Limb (tissue), 2 donors: Measurements from ENCODE around the gene ATRN.

ENCODE experiments used
- DNase-seq, 2 donors: peaks; one replicate each; pipeline ENCODE4 v3.0.0-alpha.2; 2016; ENCODE audit errors: extremely low spot score in 2 of 2

The ATRN gene

DNA sequence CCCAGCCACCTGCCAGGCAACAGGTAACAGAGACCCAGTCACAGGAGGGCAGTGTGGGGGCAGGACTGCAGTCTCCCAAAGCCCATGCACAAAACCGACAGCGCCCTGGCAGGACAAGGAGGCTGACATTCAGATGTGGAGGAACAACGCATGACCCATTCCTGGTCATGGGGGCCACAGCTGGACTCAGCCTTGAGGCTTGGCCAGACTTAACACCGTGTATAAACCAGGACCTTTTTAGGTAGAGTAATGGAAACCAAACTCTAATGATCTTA lies 184.2 kb downstream of the ATRN start:
- DNase-seq, result no peak

DNA sequence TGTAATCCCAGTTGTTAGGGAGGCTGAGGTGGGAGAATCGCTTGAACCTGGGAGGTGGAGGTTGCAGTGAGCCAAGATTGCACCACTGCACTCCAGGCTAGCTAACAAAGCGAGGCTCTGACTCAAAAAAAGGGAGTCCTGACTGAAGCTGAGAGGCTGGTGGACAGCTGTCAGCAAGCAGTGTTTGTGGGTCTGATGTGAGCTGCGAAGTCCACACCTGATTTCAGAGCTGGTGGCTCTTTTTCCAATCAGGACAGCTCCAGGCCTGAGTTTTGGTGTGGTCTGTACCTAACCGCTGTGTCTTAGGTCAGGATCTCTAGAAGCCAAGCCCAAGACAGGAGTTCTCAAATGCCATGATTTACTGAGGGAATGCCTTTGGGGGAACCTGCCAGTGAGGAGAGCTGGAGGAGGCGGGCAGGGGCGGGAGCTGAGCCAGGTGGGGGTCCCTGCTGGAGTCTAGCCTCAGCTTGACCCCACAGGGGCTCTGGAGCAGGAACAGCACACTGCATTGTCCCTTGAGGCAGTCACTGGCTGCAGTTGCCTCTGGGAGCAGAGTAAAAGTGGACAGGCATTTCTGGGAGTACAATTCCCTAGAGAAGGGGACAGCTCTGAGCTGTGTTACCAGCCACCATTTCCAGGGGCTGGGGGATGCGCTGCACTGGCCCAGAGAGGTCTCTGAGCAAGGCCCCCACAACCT lies 187.3 kb downstream of the ATRN start:
- no peak for DNase-seq

DNA sequence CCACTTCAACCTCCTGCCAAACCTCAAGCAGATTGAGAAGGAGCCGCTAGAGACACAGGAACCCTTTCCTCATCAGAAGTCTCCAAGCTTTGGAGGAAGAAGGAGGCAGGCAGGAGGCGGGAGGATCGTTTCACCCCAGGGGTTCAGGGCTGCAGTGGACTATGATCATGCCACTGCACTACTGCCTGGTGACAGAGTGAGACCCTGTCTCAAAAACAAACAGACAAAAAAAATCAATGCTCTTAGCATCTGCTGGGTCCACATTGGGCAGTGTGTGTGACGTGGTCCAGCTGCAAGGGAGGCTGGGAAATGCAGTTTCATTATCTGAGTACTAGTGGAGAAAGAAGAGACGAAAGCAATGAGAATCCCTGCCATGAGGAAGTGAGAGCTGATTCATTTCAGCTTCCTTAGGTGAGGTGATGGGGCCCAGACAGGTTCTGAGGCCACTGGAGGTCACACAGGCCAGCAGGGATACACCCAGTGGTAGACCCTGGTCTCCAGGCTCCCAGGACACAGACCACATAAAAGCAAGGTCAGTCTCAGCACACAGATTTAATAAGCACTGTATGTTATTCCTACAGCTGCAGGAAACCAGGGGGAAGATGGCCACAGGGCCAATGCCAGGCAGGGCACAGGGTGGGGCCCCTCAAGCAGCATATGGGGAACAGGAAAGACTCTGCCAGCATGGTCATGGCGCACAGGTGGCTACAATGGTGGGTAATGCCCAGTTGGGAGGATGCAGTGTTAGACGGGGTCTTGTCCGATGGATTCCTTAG lies 188.1 kb downstream of the ATRN start:
- no peak for DNase-seq

DNA sequence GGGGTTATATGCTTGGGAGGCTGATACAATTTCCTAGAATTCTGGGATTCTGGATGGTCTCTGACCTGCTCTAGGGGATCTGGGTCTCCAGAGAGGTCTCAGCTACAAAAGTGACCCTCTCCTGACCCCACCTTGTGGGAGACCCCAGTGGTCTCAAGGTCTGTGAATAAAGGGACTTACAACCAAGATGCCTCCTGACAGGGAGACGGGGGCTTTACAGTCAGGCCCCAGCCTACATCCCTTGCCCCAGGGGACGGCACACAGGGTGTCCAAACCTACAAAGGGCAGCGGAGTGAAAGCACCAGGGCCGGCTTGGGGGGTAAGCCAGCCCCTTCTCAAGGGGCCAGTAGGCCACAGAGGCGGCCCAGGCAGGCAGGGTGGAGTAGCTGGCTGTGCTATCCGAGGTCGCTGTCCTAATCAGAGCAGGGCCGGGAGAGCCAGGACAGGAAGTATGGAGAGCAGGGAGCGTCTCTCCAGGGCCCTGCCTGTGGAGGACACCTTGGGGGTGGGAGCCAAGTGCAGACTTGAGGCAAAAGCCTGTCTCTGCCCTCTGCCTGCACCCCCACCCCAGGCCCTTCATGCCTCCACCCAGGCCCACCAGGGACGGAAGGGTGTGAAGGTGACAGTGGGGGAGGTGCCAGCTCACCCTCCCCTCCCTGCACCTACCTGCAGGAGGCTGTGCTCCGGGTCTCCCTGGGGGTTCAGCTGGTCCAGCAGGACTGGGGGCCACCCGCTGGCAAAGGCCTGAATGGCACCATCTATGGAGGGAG lies 188.9 kb downstream of the ATRN start:
- no peak for DNase-seq

DNA sequence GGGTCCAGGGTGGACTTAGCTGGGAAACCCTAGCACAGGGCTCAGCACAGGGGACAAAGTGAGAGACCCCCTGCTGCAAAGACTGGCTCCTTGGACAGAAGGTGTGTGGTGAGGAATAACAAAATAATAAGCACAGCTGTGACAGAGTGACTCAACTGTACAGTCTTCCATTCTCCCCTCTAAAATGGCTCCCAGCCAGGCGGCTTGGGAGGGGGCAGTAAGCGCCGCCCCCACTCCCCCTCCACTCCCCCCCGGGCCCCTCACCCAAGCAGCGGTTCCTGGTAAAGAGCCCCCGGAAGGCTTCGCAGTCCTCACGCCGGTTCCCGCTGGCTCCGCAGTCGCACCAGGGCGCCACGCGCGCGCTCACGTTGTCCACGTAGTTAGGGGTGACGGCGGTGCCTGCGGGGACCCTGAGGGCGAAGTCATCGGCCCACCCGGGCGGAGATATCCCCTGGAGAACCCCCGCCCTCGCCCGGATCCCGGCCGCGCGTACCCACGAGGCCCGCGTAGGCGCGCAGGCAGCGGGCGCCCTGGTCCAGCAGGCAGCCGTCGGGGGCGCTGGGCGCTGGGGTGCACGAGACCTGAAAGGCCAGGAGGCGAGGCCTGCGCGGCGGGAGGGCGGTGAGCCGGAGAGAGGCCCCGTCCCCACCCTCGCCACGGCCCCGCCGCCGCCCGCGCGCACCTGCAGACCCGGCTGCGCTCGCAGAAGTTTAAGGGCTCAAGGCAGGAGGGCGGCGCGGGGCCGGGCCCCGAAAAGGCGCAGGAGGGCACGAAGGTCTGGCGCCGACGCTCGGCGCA lies 189.6 kb downstream of the ATRN start:
- peak in 1 of 2 donors; percentile 41 for DNase-seq

DNA sequence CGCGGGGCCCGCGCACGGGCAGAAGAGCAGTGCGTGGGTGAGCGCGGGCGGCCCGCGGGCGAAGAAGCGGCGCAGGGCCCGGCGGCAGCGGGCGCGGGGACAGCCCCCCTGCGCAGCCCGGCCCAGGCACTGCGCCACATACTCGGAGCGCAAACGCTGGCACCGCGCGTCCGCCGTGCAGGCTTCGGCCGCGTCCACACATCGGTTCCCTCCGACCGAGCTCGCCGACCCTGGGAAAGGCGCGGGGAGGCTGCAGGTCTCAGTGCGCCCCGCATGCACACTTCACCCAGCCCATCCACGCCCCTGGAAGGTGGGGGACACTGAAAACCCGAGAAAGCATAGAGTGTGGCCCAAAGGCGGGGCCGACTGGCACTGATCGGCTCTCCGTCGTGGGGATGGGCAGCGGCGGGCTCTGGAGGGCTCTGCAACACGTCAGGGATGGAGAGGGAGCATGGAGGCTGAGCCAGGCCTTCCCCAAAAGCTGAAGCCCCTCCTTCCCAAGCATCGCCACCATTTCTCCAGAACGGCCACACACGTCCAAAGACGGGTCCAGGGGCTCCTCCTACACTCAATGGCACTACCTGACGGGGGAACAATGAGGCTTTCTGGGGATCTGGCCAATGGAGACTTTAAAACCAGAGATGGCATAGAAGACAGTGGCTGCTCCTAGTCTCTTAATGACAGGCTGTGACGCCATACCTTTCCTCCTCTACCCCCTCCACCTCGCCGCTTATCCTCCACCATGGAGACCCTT lies 190.4 kb downstream of the ATRN start:
- DNase-seq, result no peak

DNA sequence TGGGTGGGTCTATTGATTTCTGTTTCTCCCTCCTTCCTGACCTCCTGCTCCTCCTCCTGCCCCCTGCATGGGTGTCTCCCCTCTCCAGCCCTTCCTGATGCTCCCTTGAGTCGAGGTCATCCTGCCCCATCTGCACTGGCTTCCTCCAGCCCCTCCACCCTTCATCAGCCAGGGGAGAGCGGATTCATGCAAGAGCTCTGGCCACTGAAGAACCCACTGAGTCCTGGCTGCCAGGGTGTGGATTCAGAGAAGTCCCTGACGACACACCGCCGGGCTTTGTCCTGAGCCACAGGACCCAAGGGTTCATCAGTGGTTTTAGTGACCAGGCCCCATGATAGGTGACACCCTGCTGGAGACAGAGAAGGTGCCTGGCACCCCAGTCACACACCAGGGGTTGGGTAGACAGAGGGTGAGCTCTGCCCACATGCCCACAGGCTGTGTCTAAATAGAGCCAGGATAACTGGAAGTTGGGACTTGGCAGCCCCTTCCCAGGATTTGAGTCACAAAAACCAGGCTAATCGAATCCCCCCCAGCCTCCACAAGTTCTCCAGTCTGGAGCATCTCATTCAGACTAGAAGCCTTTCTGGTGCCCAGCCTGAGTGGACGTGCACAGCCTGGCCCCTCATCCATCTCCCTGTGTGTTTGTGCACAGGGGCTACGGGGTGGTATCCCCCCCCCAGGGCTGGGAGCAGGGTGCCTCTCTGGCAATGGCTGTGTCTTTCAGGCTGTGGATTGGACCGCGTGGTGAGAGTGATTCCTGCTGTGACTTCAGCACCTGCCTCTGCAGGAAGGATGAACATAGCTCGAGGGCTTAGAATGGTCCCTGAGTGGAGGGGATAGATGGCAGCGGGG lies 191.2 kb downstream of the ATRN start:
- no peak for DNase-seq

DNA sequence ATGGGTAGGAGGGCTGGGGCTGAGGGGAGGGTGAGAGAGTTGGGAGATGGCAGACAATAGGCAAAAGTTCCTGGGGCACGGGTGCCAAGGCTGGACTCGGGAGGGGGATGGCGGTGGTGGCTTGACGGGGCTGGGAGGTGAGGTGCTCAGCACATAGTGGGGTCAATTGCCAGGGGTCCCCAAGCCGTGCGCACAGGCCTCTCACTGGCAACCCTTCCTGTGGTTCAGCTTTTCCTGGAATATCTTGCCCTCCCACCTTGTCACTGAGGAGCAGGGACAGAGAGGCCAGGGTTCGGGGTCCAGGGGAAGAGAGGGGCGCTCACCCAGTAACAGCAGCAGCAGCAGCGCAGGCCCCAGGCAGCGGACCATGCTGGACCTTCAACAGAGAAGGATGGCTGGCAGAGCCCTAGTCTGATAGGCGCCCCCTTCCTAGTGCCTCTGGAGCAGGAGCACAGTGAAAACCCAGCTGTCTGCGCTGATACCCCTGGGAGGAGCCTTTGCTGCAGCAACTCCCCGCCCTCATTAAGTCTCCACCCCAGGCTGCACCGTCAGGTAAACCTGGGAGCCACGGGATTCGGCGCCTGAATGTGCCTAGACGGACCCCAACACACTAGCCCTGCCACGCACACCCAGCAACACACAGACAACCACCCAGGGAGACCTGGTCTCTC lies 192.3 kb downstream of the ATRN start, which contains the start of gene GFRA4:
Gene GFRA4 (minus strand): TSS at position 369 of the 671 bp plus-strand sequence. CDS start 0 bp downstream, at position 369.
- DNase-seq, result no peak

DNA sequence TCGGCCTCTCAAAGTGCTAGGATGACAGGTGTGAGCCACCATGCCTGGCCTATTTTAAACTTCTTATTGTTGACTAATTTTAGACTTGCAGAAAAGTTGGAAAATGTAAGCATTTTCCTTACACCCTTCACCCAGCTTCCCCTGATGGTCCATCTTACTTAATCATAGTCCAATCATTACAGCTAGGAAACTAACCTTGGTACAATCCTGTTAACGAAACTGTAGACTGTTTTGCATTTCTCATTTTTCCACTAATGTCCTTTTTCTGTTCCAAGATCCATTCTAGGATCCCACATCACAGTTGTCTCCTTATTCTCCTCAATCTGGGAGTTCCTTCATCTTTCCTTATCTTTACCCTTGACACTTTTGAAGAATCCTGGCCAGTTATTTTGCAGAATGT lies 193.0 kb downstream of the ATRN start:
- DNase-seq, result no peak

DNA sequence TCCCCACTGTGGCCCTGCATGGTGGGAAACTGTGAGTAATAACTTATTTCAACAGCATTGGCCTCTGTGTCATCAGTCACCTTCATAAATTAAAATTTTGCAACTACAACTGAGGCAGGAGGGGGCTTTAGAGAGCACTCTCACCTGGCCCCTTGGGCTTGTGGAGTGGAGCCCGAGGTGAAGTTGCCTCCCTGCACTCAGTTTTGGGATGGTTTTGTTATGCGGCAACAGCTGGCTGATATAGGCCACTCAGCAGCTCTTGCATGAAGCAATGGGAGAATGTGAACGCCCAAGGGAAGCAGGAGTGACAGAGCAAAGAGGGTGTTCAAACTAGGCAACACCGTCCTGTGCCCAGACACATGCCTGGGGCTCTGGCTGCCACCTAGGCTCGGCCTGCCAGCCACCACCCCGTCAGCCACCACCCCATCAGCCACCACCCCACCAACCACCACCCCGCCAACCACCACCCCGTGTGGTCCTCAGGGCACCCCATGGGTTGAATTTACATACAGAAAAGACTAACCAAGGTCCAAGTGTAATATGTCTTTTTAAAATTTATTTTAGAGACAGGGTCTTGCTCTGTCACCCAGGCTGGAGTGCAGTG lies 196.7 kb downstream of the ATRN start:
- DNase-seq, result no peak

DNA sequence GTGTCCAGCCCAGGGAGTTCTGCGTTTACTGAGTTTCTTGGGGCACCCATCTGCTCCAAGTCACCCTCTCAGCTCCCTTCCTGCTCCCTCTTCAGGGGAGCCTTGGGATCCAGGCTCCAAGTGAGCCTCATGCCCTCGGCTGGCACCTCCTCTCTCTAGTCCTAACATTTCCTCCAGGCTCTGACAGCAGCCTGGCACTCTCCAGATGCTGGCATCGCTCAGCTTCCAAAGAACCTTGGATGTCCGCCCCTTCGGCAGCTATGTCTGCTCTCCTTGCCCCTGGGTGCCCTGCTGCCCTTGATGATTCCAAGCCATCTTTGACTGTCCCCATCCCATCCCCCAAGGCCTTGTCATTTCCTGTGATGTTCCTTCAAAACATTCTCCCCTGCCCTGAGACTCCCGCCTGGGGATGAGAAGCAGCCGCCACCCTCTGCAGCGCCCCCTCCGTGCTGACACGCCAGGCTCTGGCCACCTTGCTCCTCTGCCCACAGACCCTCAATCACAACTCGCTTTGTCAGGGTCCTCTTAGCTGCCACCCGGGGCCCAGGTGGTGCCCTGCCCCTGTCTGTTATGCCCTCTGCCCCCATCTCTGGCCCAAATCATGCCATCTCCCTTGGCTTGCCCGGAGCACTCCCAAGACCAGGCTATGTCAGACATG lies 199.0 kb downstream of the ATRN start:
- DNase-seq, result no peak

DNA sequence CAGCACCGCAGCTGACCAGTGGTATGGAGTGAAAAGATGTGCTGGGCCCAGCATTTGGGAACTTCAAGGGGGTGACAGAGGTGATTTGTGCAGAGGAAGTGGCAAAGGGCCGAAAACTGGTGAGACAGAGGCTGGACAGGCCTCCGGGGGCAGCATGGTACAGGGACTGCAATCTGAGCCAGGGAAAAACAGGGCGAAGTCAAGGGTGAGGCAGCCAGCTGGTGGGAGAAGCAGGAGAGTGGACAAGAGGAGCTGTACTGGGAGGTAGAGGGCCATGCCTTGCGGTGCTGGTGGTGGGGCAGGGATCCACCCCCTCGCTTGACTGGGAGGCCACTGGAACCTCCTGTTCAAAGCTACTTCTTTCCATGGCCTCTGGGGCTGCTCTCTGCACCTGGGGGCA lies 199.7 kb downstream of the ATRN start:
- DNase-seq, result no peak

DNA sequence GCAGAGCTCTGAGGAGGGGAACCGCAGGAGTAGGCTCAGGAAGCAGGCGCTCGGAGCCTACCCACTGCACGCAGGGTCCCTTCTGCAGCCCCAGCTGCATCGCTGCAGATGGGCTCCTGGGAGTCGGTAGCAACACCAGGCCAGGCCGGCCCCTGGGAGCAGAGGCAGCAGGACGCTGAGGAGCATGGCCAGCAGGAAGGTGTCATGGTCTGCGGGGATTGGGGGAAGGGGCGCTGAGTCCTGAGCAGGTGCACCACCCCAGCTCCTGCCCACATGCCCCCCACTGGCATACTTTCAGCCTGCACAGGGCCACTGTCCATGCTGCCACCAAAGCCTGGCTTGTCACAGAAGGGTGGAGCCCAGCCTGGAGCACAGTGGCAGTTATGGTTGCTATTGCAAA lies 200.1 kb downstream of the ATRN start:
- DNase-seq, result no peak

DNA sequence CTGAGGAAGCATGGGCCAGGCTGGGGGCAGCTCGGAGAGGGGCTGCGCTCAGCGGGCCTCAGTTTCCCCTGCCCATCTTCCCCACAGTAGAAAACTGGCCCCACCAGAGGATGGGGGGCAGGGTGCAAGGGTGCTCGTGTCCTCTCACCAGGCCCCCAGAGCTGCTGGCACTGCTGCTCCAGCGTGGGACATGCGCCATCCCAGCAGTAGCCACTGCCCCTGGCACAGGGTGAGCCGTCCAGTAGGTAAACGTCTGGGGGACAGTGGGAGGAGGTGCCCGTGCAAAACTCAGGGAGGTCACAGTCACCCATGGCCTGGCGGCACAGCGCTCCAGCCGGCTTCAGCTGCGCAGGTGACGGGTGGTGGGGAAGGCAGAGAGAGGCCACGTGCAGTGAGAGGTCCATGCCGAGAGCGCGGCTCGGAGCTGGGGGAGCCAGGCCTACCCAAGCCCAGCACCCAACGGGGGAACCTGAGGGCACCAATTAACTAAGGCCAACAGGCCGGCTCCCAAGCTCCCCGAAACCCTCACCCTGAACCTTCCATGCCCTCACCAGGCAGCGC lies 201.2 kb downstream of the ATRN start:
- no peak for DNase-seq

DNA sequence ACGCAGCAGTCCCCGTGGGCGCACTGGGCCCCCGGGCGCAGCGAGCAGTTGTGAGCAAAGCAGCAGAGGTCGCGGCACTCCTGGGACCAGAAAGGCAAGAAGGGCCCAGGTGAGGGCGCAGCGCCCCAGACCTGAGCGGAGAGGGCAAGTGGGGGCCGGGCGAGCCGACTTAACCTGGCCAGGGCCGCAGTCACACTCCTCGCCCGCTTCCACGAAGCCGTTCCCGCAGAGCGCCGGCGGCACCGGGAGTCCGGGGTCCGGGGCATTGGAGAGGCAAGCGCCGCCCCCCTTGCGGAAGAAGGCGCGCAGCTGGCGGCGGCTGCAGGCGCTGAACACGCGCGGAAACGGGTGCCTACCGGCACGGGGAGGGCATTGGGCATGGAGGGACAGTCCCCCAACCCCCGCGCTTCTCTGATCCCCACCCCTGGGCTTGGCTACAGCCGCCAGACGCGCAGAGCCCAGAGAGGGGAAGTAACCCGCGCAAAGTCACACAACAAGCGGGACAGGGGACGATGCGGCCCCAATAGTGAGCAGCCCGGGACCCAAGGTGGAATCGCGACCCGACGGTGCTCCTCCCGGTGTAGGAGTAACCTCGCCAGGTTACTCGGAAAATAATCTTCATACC lies 201.8 kb downstream of the ATRN start:
- no peak for DNase-seq

DNA sequence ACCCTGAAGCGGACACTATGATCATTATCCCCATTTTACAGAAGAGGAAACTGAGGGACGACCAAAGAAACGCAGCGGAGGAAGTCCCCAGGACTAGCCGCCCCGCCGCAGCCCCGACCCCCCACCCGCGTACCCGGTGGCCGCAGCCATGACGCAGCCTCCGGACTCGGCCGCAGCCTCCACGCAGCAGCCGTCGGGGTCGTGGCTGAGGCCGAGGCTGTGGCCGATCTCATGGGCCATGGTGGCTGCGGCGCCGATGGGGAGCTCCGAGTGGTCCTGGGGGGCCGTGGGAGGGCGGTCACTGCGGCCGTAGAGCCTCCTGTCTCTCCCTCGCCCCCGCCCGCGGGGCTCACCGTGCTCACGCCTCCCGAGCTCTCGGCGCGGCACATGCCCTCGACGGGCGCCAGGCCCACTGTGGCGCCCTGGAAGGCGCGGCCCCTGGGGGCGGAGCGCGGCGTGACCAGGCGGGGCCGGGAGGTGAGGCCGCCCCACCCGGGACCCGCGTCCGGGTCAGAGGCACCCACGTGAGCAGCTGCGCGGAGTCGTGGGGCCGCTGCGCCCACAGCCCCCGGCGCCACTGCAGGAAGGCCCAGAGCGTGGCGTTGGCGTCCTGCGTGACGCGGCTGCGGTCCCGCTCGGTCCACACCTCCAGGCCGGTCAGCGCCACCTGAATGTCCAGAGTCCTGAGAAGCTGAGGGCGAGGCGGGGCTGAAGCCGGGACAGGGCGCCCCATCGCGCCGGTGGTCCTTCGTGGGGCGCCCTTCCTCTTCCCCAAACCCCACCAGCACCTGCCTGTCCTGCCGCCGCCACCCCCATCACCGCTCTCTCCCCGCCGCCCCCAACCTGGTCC lies 202.6 kb downstream of the ATRN start:
- no peak for DNase-seq

DNA sequence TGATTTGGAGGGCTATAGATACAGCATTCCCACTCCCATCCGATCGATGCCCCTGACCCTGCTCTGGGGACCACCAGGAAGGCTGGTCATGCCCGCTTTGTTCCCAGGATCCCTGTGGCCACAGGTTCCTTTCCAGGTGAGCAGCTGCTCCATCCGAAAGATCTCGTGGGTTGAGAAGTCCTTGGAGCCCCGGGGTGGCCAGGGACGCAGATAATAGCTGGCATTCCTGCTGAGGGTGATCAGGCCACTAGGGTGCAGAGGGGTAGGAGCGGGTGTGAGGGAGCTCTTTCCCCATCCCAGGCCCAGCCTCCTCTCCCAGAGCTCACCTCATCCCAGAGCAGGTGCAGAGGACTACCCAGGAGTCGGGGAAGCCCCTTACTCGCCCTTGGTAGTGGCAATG lies 203.6 kb downstream of the ATRN start:
- DNase-seq, result no peak
